Measurements from ENCODE around the gene RAB7A.

DNA sequence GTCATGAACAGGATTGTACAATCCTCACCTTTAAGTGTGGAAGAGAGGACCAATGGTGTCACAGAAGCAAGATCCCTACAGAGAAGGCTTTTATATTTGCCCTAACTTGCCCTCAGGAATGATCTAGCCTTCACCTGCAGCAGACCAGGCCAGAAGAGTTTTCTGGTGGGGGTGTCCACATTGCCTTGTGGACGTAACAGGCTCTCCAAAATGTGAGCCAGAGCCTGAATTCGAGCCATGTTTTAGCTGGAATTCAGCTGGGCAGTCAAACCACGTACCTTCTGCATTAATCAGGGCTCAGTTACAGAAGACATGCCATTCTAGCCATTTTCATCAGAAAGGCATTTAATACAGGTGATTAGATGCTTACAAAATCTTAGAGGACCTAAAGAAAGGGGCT lies 23.6 kb upstream of the RAB7A start:
- TF ChIP-seq CTCF (IDR thresholded peaks at IDR 0.05; ENCODE audit: insufficient read depth, low read length) (no peak), GABPA (IDR thresholded peaks at IDR 0.05; ENCODE audit: low read depth) (no peak), POLR2AphosphoS5 (IDR thresholded peaks at IDR 0.05; ENCODE audit: low read depth) (no peak)
